ENCODE measurements around the gene BMPR1A. TPM values are rescaled to one million over a fixed set of nuclear protein-coding genes. Genes with fewer than 3 reads are reported as not detected.
A peak's percentile ranks its signal among the peaks of the same experiment; 100 is the strongest.

The BMPR1A gene
- total and polyA plus RNA-seq, 2 experiments from 2014 or later, result 14.2 to 82.5 TPM

- Mint-ChIP-seq H3K27me3 (ENCODE audit: insufficient read depth, low read depth, poor library complexity) (peaks cover 14% of the 10 kb centered on the region), H3K4me1 (peaks cover 10% of the 10 kb centered on the region), H3K4me3 (no peak overlapping the region), H3K9me3 (no peaks in the 10 kb centered on the region), H3K36me3 (ENCODE audit: low read depth) (no peaks in the 10 kb centered on the region), H3K27ac (no peak overlapping the region)
- Histone ChIP-seq H2AFZ (peak overlapping the region; percentile 85), H3K4me3 (no peak overlapping the region), H3K4me2 (no peak overlapping the region), H3K36me3 (ENCODE audit: insufficient read depth) (no peaks in the 10 kb centered on the region), H3K27me3 (ENCODE audit: insufficient read depth) (no peaks in the 10 kb centered on the region), H3K9me2 (ENCODE audit: insufficient read depth) (no peaks in the 10 kb centered on the region), H3F3A (replicated peaks; ENCODE audit: low read depth) (no peaks in the 10 kb centered on the region), H4K20me1 (replicated peaks; ENCODE audit: insufficient read depth) (no peaks in the 10 kb centered on the region), H3K4me1 (ENCODE audit: insufficient read depth) (peaks cover 5% of the 10 kb centered on the region; the same call in 1 of the 2 replicates), H3K79me2 (replicated peaks; ENCODE audit: insufficient read depth) (no peaks in the 10 kb centered on the region), H3K27ac (ENCODE audit: low read depth) (no peak overlapping the region; the same call in 1 of the 2 replicates)
- ATAC-seq (peak; percentile 54), DNase-seq (ENCODE audit: low spot score) (no peak)
- TF ChIP-seq EZH2phosphoT487 (IDR thresholded peaks at IDR 0.05; ENCODE audit: unreplicated experiment), result no peak
- TF ChIP-seq CTCF (conservative IDR thresholded peaks at IDR 0.05; ENCODE audit: low read depth in 2 of 2), result no peak
- TF ChIP-seq JUNB (IDR thresholded peaks at IDR 0.05; ENCODE audit: unreplicated experiment), result no peak
Observed at GRCh38 chr10:86733260-86733671, 23.2 kb upstream of the BMPR1A start.

- no peak overlapping the region for H3K4me3 Mint-ChIP-seq
- Histone ChIP-seq H3K9me2 (ENCODE audit: insufficient read depth) (no peaks in the 10 kb centered on the region), H4K20me1 (replicated peaks; ENCODE audit: insufficient read depth) (no peaks in the 10 kb centered on the region), H3K27me3 (ENCODE audit: insufficient read depth) (no peaks in the 10 kb centered on the region), H2AFZ (peak overlapping the region; percentile 85), H3K4me2 (no peak overlapping the region), H3K79me2 (replicated peaks; ENCODE audit: insufficient read depth) (no peaks in the 10 kb centered on the region), H3K36me3 (ENCODE audit: insufficient read depth) (no peaks in the 10 kb centered on the region), H3K27ac (ENCODE audit: low read depth) (no peak overlapping the region), H3K4me3 (no peak overlapping the region), H3F3A (replicated peaks; ENCODE audit: low read depth) (no peaks in the 10 kb centered on the region), H3K4me1 (ENCODE audit: insufficient read depth) (peaks cover 5% of the 10 kb centered on the region; the same call in 1 of the 2 replicates)
- ATAC-seq (no peak; the same call in 2 of the 3 replicates), DNase-seq (ENCODE audit: low spot score) (no peak)
- H3K4me1 Mint-ChIP-seq, result peaks cover 10% of the 10 kb centered on the region
- no peaks in the 10 kb centered on the region for H3K36me3 Mint-ChIP-seq (ENCODE audit: low read depth)
- no peak overlapping the region for H3K27ac Mint-ChIP-seq
- H3K9me3 Mint-ChIP-seq, result no peaks in the 10 kb centered on the region
- peaks cover 14% of the 10 kb centered on the region for H3K27me3 Mint-ChIP-seq (ENCODE audit: insufficient read depth, low read depth, poor library complexity)
- TF ChIP-seq POLR2AphosphoS5 (IDR thresholded peaks at IDR 0.05; ENCODE audit: low read depth) (no peak), ETS1 (IDR thresholded peaks at IDR 0.05) (no peak), REST (IDR thresholded peaks at IDR 0.05; ENCODE audit: unreplicated experiment) (no peak), EZH2 (IDR thresholded peaks at IDR 0.05; ENCODE audit: low read depth, unreplicated experiment) (no peak), ZNF331 (CRISPR knock-in tag; IDR thresholded peaks at IDR 0.05; ENCODE audit: low read depth) (no peak), EZH2phosphoT487 (IDR thresholded peaks at IDR 0.05; ENCODE audit: unreplicated experiment) (no peak), ZNF114 (CRISPR knock-in tag; IDR thresholded peaks at IDR 0.05) (no peak), JUNB (IDR thresholded peaks at IDR 0.05; ENCODE audit: unreplicated experiment) (no peak)
Observed at GRCh38 chr10:86734207-86734988, 22.0 kb upstream of the BMPR1A start.
